Astrocyte of the spinal cord (primary cell): ENCODE measurements around the gene PTGR1.
"Not testable (repeated sequence)": the region's sequence is repeated elsewhere in the genome, so short reads cannot be mapped to it uniquely, and the experiment has no call there.

ENCODE experiments used
- DNase-seq: peaks from one replicate; pipeline ENCODE4 v3.0.0; 2011; ENCODE audit warnings: low read depth, low spot score
- H3K4me3 ChIP-seq: 2 replicates; pipeline ENCODE4 v1.5.1; 2011; ENCODE audit warnings: low read depth, mild to moderate bottlenecking, low read length, moderate library complexity
- in situ Hi-C: cut with HindIII; loops from 2 replicates; pipeline ENCODE4 v1.10.0; 2017; ENCODE audit warnings: low sequenced_read_pairs
- TF ChIP-seq, protein P1 (sequence below): IDR thresholded peaks from 2 replicates; pipeline ENCODE4 v1.5.1; 2012; ENCODE audit warnings: low read depth, mild to moderate bottlenecking, low read length, inconsistent platforms

Gene PTGR1

DNA sequence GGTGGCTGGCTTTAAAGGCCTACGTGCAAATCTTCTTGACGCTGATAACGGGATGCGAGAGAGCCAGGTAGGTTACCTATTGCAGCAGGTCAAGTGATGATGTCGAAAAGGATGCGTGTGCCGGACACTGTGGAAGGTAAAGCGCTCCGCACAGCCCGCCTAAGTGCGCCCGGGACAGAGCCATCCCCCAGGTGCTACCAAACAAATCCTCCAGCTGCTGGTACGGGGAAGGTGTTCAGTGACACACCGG, 31.4 kb upstream of the PTGR1 start:
- TF ChIP-seq, protein P1, sequence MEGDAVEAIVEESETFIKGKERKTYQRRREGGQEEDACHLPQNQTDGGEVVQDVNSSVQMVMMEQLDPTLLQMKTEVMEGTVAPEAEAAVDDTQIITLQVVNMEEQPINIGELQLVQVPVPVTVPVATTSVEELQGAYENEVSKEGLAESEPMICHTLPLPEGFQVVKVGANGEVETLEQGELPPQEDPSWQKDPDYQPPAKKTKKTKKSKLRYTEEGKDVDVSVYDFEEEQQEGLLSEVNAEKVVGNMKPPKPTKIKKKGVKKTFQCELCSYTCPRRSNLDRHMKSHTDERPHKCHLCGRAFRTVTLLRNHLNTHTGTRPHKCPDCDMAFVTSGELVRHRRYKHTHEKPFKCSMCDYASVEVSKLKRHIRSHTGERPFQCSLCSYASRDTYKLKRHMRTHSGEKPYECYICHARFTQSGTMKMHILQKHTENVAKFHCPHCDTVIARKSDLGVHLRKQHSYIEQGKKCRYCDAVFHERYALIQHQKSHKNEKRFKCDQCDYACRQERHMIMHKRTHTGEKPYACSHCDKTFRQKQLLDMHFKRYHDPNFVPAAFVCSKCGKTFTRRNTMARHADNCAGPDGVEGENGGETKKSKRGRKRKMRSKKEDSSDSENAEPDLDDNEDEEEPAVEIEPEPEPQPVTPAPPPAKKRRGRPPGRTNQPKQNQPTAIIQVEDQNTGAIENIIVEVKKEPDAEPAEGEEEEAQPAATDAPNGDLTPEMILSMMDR, result no peak
- H3K4me3 ChIP-seq, result peak overlapping the region; percentile 82
- in situ Hi-C loops, result no loop called here
- DNase-seq, result no peak

DNA sequence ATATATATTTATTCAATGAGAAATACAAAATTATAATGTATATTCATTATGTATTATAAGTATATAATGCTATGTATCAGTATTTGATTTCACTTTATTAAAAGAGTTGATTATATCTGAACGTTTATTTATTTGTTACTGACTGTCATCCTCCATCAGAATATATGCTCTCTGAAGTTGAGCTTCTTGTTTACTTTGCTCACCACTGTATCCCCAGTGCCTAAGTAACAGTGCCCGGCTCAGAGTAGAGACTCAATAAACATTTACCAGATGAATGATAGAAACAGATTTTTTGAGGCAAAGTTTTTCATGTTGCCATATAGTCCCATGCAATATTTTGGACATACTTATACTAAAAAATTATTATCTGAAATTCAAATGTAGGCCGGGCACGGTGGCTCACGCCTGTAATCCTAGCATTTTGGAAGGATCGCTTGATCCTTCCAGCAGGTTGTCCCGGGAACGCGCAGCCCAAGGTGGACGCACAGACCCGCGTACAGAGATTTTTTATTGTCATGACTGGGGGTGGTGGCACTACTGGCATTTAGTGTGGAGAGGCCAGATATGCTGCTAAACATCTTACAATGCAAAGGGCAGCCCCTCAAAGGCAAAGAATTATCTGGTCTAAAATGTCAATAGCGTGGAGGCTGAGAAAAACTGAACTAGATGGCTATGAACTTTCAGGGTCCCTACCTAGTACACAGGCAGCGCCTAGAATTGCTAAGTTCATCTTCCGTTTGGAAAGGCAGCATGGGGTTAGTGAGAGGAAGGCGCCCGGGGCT, 30.9 kb upstream of the PTGR1 start:
- in situ Hi-C loops, result no loop called here
- DNase-seq, result no peak
- TF ChIP-seq, protein P1, result no peak
- H3K4me3 ChIP-seq, result peak overlapping the region; percentile 82

DNA sequence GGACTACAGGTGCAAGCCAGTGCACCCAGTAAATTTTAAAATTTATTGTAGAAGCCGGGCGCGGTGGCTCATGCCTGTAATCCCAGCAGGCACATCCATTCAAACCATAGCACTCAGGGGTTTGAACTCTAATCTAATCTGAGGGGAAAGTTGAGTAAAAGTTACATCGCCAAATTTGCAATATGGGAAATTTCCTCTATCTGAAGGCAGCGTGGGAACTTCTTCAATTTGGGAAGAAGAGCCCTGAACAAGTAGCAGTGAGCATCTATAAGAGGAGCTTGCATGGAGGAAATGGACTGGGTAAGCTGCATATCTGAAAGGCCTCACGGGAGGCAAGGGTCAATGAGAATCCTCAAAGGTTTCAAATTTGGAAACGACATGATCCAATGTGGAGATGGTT, 29.0 kb upstream of the PTGR1 start:
- in situ Hi-C loops, result no loop called here
- TF ChIP-seq, protein P1, result no peak
- H3K4me3 ChIP-seq, result no peak overlapping the region
- no peak for DNase-seq

DNA sequence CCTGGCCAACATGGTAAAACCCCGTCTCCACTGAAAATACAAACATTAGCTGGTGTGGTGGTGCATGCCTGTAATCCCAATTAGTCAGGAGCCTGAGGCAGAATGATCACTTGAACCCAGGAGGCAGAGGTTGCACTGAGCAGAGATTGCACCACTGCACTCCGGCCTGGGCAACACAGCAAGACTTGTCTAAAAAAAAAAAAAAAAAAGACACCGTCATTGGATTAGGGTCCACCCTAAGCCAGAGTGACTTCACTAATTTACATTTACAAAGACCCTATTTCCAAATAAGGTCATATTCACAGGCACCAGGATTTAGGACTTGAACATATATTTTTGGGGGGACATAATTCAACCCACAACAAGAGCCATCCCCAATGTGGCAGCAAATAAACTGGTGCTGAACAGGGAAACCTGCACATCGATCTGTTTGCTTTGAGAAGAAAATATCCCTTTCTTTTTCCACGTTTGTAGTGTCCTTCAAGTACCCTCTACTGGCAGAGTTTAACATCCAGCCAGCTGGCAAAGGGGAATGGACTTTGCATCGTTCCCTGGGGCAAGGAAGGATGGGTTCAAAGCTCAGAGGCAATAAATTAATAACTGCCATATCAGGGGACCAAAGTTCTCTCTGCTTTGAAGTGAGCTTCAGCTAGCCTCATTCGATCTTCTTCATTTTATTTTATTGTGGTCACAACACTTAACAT, 28.0 kb upstream of the PTGR1 start:
- in situ Hi-C loops, result no loop called here
- no peak for DNase-seq
- no peak overlapping the region for H3K4me3 ChIP-seq
- TF ChIP-seq, protein P1, result no peak

DNA sequence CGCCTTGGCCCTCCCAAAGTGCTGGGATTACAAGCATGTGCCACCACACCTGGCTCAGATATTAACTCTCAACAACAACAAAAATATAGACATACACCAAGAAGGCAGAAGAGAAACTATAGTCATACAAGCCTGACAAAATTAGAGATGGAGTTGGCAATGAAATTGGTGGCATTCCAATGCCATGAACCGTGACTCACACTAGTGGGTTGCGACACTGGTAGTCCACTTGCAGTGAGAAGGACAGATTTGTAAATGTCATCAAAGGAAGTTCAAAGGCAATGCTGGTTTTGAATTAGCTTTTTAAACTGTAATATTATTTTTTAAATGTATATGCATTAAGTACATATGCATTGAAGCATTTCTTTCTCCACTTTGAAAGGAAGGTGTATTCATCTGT, 23.2 kb upstream of the PTGR1 start:
- peak; percentile 54 for DNase-seq
- H3K4me3 ChIP-seq, result no peak overlapping the region
- in situ Hi-C loops, result no loop called here
- TF ChIP-seq, protein P1, result no peak

DNA sequence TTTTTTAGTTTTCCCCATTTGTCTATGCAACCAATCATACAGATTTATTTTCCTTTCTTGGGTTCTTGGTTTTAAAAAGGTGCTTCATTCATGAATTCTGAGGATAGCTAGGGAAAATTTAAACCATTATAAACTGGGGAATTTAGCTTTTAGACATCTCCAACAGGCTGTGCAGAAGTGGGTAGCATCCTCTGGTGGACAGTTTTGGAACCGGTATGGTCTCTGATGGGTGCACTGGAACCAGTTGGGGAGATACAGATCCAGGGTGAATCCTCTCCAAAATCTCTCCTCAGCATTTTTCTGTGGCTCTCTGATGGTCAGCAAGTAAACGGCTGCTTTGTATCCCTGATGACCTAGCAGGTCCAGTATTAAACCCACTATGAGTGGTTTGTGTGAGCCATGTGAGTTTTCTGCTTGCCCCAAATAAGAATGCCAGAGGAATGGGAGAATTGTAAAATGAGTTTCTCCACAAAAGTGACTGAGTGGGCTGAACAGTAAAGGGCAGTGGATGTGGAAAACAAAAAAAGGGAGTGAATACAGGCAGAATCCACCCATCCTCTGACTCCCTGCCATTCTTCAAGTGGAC, 22.5 kb upstream of the PTGR1 start:
- H3K4me3 ChIP-seq, result no peak overlapping the region
- in situ Hi-C loops, result no loop called here
- TF ChIP-seq, protein P1, result peak; percentile 98
- peak; percentile 50 for DNase-seq

DNA sequence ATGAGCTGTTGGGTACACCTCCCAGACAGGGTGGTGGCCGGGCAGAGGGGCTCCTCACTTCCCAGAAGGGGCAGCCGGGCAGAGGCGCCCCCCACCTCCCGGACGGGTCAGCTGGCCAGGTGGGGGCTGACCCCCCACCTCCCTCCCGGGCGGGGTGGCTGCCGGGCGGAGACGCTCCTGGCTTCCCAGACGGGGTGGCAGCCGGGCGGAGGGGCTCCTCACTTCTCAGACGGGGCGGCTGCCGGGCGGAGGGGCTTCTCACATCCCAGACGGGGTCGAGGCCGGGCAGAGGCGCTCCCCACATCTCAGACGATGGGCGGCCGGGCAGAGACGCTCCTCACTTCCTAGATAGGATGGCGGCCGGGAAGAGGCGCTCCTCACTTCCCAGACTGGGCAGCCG, 17.9 kb upstream of the PTGR1 start:
- in situ Hi-C loops, H3K4me3 ChIP-seq: not testable (repeated sequence)

More for the DNA sequence above, 17.9 kb upstream of the PTGR1 start:
- DNase-seq, result not testable (repeated sequence)
